T-helper 22 cell (primary cell): ENCODE measurements around the gene NOC2L.

Source experiments
- DNase-seq: peaks from one replicate; pipeline ENCODE4 v3.0.0-alpha.2; 2020; ENCODE audit warnings: low read depth

Gene NOC2L

GRCh38 chr1:942864-943533 lies 16.1 kb downstream of the NOC2L start:
- no peak for DNase-seq

DNA sequence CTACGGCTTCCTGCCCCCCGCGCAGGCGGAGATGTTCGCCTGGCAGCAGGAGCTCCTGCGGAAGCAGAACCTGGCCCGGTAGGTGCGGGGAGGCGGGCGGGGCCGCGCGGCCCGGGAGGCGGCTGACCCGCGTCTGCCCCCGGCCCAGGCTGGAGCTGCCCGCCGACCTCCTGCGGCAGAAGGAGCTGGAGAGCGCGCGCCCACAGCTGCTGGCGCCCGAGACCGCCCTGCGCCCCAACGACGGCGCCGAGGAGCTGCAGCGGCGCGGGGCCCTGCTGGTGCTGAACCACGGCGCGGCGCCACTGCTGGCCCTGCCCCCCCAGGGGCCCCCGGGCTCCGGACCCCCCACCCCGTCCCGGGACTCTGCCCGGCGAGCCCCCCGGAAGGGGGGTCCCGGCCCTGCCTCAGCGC lies 16.6 kb downstream of the NOC2L start:
- no peak for DNase-seq

GRCh38 chr1:941588-942383 lies 17.3 kb downstream of the NOC2L start:
- DNase-seq, result no peak

GRCh38 chr1:941015-941587 lies 18.0 kb downstream of the NOC2L start:
- no peak for DNase-seq

- no peak for DNase-seq
Observed at GRCh38 chr1:940107-941014, 18.7 kb downstream of the NOC2L start.

DNA sequence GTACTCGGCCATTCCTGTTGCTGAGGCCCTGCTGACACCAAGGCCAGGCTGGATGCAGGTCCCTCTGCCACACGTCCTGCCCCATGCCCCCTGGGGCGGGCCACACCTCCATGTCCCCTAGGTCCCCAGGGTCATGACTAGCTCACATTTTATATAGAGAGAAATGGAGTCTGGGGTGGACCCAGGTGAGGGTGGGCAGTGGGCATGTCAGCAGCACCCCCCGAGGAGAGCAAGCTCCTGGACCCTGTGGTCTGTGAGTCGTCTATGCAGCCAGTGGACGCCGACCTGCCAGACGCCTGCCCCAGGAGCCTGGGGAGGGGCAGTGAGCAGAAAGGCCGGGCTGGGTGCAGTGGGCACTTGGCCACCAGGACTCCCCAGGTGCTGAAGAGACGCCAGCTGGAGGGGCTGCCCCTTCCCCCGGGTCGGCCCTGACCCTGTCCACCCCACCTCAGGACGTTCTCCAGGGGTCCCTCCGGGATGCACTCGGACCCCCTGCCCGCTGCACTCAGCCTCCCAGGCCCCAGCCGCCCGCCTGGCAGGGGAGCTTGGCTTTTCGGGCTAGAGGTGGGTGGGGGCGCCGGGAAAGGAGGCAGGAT lies 19.4 kb downstream of the NOC2L start:
- DNase-seq, result no peak

DNA sequence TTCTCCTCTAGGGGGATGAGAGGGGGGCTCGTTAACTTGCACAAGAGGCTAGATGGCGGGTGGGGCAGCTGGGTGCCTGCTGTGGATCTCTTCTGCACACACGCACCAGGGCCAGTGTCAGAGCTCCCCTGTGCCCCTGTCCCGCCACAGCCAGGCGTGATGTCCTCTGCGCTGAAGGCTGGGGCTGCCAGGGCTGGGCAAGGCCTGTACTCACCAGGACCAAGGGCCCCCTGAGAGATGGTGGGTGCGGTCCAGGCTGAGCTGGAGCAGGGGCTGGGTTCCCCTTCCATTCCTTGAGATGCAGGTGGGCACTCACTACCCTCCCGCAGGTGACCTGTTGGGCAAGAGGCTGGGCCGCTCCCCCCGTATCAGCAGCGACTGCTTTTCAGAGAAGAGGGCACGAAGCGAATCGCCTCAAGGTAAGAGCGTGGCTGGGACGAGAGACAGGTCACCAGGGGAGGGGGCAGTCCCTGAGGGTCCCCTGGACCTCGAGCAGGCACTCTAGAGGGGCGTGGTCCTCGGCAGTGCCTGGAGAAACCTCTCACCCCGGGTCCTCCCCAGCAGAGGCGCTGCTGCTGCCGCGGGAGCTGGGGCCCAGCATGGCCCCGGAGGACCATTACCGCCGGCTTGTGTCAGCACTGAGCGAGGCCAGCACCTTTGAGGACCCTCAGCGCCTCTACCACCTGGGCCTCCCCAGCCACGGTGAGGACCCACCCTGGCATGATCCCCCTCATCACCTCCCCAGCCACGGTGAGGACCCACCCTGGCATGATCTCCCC lies 20.2 kb downstream of the NOC2L start:
- no peak for DNase-seq

DNA sequence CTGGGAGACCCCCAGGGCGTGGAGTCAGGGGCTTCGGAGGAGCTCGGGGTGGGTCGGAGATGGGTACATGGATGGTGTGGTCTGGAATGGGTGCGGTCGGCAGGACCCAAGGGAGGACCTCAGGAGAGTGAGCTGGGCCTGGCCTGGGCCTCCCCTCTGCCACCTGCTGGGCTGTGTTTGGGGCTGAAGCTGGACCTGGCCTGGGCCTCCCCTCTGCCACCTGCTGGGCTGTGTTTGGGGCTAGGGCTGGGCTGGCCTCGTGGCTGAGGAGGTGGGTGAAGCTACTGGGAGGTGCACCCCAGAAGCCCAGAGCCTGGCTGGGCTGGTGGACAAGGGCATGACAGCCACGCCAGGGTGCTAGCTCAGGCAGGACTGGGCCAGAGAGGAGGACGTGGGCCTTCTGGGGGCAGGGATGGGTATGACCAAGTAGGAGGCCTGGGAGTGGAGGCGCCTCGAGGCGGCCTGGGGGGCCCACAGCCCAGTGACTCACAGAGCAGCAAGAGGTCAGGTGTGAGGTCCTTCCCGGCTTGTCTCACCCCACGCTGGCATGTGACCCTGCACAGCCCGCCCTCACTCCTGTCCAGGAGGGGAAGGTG lies 20.9 kb downstream of the NOC2L start:
- no peak for DNase-seq

DNA sequence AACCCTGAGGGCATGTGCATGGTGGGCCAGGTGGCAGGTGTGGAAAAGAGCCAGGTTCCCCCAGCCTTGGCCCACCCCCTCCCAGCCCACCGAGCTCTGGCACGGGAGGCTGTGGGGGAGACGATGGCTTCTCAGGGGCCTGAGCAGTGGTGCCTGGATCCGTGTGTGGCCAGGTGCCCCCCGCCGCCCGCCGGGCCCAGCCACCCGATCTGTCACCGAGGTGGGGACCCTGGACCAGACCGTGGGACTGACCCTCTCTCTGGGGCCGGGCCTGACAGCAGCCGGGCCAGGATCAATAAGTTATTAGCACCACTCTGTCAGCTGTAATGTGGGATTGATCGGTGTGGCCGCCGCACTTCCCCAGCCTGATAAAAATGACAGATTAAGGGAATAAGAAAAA lies 21.5 kb downstream of the NOC2L start:
- DNase-seq, result no peak

GRCh38 chr1:936348-937264 lies 22.4 kb downstream of the NOC2L start:
- DNase-seq, result no peak

- DNase-seq, result no peak
Observed at GRCh38 chr1:935751-936231, 23.3 kb downstream of the NOC2L start.

DNA sequence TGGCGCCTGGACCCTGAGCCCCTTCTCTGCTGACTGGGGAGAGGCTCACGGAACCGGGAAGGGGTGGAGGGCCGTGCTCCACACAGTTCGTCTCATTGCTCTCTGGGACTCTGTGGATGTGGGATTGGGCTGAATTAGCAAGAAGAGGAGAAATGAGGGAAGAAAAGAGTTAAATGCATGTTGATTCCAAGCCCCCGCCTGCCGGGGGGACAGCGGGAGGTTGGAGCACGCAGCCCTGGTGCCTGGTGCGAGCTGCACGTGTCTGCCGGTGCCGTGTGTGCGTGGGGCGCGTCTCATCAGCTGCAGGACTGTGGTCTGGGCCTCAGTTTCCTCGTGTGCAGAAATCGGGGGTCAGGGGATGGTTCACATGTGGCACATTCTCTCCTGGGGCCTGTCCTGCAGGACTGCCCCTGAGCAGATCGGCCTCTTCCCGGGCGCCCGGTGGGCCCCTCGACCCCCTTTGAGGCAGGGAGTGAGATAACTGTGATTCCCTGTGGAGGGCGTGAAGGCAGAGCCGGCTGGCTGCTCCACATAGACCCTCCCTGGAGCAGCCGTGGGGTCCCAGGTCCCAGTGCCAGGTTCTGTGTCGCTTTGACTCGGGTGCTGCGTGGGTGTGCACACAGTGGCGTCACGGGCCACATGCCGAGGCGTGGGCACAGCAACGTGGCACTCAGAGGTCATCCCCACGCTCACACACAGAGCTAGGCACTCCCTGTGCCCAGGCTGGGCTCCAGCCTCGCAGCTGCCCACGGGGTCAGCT lies 23.9 kb downstream of the NOC2L start:
- DNase-seq, result no peak

- DNase-seq, result no peak
Observed at GRCh38 chr1:933603-933940, 25.5 kb downstream of the NOC2L start.

DNA sequence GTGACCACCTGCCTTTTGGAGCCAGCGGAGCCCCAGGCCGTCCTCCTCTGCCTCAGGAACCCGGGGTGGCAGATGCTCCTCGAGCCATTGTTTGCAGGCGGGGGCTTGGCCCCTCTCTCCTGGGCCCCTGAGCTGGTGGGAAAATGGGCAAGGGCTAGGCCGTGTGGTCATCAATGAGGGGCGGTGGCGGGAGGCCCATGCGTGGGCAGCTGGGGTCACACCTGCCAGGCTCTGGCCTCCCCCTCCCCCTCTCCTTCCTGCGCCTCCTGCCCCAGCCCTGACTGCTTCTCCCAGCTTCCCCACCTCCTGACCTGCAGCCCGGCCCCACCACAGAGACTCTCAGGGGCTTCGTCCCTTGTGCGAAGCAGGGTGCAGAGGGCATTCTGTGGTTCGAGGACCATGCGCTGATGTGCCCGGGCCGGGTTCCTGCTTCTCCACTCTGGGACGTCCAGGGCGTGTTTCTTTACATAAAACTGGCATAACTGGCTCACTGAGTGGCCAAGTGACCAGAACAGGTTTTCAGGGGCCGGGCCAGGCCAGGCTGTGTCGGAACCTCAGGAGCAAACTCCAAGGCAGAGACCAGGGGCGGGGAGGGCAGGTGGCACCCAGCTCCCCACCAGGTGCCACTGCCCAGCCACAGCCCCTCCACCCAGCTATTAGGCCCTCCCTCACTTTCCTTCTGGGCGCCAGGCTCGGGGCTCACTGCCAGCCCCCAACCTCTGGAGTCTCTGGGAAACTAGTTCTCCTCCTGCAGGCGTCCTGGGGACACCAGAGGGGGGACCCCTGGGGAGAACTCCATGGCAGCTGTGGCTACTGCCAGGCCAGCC lies 26.1 kb downstream of the NOC2L start:
- DNase-seq, result no peak

GRCh38 chr1:932173-932510 lies 26.9 kb downstream of the NOC2L start:
- no peak for DNase-seq

DNA sequence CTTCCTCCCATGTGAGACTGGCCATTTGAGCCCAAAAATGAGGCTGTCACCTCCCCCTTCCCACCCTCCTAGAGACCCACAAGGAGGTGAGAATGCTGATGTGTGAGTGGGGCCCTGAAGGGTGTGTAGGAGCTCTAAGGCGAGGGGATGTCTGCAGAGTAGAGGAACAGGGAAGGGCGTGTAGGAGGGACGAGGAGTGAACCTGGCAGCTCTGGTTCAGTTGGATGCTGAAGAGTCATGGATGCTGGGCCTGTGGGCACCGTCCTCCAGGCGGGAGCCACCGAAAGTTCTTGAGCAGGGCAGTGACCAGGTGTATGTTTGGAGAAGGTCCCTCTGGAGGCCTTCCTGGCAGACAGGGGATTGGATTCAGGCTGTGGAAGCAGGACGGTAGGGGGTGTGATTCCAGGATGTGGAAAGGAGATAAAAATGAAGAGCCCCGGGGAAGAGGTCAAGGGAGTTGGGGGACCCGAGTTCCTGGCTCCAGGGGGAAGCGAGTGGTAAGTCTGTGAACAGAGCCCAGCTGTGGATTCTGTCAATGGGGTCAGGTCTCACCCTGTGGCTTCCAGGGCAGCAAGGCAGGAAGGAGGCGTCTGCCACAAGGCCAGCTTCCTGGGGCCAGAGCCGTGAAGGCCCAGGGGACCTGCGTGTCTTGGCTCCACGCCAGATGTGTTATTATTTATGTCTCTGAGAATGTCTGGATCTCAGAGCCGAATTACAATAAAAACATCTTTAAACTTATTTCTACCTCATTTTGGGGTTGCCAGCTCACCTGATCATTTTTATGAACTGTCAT lies 27.5 kb downstream of the NOC2L start:
- DNase-seq, result no peak

- no peak for DNase-seq
Observed at GRCh38 chr1:930633-931138, 28.4 kb downstream of the NOC2L start.
